ENCODE measurements around the gene MYCT1.
"Not testable (repeated sequence)": the region's sequence is repeated elsewhere in the genome, so short reads cannot be mapped to it uniquely, and the experiment has no call there.

MYCT1 gene, protein sequence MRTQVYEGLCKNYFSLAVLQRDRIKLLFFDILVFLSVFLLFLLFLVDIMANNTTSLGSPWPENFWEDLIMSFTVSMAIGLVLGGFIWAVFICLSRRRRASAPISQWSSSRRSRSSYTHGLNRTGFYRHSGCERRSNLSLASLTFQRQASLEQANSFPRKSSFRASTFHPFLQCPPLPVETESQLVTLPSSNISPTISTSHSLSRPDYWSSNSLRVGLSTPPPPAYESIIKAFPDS

GRCh38 chr6:152697634-152698033 lies at the start of gene MYCT1:
Gene MYCT1, plus strand, starts transcription at chr6:152697897. Its CDS starts 6 bp downstream, at chr6:152697903.
- DNase-seq: no peak

- no peak for DNase-seq
These were observed 49.6 kb upstream of the MYCT1 start for GRCh38 chr6:152648105-152648504.

DNA sequence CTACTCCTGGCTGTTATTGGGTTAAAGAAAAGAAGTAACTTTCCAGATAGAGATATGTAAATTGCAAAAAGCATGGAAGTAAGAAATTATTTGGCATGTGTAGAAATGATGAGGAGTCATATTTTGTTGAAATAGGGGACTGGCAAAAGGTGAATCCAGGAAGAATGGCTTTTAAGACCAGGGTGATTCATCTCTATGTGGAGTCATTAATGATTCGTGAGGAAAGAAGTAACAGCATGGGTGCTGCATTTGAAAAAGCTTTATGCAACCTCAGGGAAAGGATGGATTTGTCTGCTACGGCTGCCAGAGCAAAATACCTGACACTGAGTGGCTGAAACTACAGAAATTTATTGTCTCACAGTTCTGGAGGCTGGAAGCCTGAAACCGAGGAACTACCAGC lies 45.7 kb upstream of the MYCT1 start:
- DNase-seq: no peak

DNA sequence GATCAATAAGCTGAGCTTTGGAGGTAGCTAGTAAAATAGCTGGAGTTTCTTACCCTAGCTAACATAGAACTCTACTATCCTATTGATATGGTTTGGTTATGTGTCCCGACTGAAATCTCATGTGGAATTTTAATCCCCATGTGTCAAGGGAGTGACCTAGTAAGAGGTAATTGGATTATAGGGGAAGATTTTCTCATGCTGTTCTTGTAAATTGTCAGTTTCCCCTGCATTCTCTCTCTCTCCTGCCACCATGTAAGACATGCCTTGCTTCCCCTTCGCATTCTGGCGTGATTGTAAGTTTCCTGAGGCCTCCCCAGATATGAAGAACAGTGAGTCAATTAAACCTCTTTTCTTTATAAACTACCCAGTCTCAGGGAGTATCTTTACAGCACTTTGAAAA lies 35.9 kb upstream of the MYCT1 start:
- no peak for DNase-seq

- DNase-seq: no peak
These were observed 27.8 kb upstream of the MYCT1 start for GRCh38 chr6:152669895-152670294.

- DNase-seq: no peak
These were observed 26.5 kb upstream of the MYCT1 start for GRCh38 chr6:152671171-152671570.

- DNase-seq: no peak
These were observed 24.5 kb upstream of the MYCT1 start for GRCh38 chr6:152673236-152673635.

GRCh38 chr6:152680151-152680550 lies 17.5 kb upstream of the MYCT1 start:
- no peak for DNase-seq

GRCh38 chr6:152680879-152681517 lies 16.7 kb upstream of the MYCT1 start:
- no peak for DNase-seq

- DNase-seq: no peak
These were observed 15.6 kb upstream of the MYCT1 start for GRCh38 chr6:152682141-152682540.

- not testable (repeated sequence) for DNase-seq
These were observed 14.8 kb upstream of the MYCT1 start for GRCh38 chr6:152682935-152683334.

- DNase-seq: no peak
These were observed 11.9 kb upstream of the MYCT1 start for GRCh38 chr6:152685819-152686218.

- no peak for DNase-seq
These were observed 2.2 kb upstream of the MYCT1 start for GRCh38 chr6:152695372-152696045.

DNA sequence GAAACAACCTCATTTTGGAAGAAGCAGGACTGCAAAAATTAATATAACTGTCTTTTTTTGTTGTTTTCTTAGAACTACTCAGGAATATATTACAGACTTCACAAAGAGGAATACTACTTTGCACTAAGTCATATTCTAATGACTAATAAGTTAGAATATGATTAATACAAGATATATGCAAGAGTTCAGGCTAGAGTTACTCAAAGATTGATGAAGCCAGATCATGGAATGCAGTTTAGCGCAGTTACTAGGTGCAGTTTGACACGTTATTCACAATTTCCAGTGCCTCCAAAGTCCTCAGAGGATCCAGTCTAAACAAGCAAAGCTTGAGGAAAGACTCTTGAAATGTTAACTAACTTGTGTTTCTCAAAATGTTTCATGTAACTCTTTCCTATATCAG lies 1.2 kb upstream of the MYCT1 start:
- DNase-seq: no peak

- no peak for DNase-seq
These were observed 995 bp downstream of the MYCT1 start for GRCh38 chr6:152698692-152699091.

GRCh38 chr6:152700427-152700826 lies 2.7 kb downstream of the MYCT1 start:
- DNase-seq: no peak

- DNase-seq: no peak
These were observed 3.6 kb downstream of the MYCT1 start for GRCh38 chr6:152701081-152701862.

GRCh38 chr6:152701863-152702401 lies 4.2 kb downstream of the MYCT1 start:
- DNase-seq: no peak

DNA sequence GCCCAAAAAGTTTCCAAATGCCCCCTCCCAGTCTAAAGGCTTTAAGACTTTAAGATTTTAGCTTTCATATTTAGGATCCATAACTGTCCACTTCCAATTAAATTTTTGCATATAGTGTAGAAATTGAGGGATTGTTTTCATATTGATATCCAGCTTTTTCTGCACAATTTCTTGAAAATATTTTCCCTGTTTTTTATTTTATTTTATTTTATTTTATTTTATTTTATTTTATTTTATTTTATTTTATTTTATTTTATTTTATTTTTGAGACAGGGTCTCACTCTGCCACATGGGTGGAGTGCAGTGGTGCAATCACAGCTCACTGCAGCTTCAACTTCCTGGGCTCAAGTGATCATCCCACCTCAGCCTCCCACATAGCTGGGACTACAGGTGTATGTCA lies 6.1 kb downstream of the MYCT1 start:
- not testable (repeated sequence) for DNase-seq

- no peak for DNase-seq
These were observed 7.6 kb downstream of the MYCT1 start for GRCh38 chr6:152705327-152705726.

DNA sequence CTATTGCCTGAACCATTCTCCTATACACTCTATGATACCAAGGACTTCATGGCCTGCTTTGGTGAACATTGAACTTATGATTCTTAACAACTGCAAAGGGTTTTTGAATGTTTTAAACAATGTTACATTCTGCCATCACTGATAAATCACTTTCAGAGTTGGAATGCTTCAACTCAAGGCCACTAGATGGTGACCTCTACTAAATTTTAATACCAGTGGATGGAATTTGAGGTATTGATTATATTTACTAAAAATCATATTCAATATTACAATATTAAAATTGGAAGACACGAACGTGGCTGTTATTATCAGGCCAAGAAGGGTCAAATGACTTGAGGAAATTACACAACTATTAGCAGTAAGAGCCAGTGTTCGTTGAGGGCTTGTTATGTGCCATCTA lies 18.6 kb downstream of the MYCT1 start:
- no peak for DNase-seq

GRCh38 chr6:152720974-152721373 lies 23.3 kb downstream of the MYCT1 start:
- no peak for DNase-seq

DNA sequence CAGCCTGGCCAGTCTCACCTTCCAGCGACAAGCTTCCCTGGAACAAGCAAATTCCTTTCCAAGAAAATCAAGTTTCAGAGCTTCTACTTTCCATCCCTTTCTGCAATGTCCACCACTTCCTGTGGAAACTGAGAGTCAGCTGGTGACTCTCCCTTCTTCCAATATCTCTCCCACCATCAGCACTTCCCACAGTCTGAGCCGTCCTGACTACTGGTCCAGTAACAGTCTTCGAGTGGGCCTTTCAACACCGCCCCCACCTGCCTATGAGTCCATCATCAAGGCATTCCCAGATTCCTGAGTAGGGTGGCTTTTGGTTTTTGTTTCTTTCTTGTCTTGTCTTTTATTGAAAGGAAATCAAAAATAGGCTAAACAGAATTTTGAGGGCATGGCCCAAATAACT lies 24.3 kb downstream of the MYCT1 start:
- DNase-seq: no peak
